HG03045 (cell line): ENCODE measurements around the gene KCNK5.

Experiments used
- ATAC-seq: cut with Tn5 transposase; IDR thresholded peaks from one replicate; pipeline ENCODE4 v1.9.1; 2021; ENCODE audit warnings: mild to moderate bottlenecking, moderate library complexity; ENCODE audit not compliant: unreplicated experiment

The KCNK5 gene

DNA sequence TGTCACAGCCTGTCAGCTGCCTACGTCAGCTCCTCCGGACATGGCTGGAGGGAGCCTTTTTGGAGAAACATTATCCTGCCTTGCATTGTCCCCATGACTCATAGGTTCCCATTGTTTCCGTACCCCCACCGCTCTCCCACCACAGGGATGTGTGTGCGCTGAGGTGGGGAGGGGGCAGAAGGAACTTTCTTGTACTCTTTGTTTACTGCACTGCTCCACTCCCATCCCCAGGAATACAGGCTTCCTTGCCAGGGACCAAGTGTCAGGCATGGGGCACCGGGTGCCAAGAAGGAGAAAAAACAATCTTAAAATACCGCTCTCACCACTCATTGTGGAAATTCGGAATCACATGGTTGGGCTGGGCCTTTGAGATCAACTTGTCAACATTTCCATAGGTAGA lies 51.0 kb downstream of the KCNK5 start:
- no peak for ATAC-seq

GRCh38 chr6:39177130-39177529 lies 52.1 kb downstream of the KCNK5 start:
- ATAC-seq: no peak

DNA sequence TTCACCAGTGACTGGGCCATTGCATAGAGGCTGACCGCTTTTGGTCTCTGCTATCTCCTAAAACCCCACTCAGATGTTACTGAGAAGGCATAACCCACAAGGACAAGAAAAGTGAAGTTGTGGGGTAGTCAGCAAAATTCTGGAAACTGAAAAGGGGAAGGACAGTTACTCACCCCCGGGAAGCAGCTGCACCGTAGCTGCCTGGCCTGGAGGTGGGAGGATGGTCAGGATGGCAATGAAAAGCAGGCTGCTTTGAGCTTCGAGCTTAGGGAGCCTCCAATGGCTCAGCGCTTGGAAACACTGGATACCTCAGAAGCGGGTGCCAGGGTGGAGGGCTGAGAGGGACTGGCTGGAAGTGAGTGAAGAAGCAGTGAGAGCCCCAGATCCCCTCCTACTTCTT lies 56.0 kb downstream of the KCNK5 start:
- no peak for ATAC-seq

GRCh38 chr6:39172377-39172757 lies 56.9 kb downstream of the KCNK5 start:
- ATAC-seq: no peak

DNA sequence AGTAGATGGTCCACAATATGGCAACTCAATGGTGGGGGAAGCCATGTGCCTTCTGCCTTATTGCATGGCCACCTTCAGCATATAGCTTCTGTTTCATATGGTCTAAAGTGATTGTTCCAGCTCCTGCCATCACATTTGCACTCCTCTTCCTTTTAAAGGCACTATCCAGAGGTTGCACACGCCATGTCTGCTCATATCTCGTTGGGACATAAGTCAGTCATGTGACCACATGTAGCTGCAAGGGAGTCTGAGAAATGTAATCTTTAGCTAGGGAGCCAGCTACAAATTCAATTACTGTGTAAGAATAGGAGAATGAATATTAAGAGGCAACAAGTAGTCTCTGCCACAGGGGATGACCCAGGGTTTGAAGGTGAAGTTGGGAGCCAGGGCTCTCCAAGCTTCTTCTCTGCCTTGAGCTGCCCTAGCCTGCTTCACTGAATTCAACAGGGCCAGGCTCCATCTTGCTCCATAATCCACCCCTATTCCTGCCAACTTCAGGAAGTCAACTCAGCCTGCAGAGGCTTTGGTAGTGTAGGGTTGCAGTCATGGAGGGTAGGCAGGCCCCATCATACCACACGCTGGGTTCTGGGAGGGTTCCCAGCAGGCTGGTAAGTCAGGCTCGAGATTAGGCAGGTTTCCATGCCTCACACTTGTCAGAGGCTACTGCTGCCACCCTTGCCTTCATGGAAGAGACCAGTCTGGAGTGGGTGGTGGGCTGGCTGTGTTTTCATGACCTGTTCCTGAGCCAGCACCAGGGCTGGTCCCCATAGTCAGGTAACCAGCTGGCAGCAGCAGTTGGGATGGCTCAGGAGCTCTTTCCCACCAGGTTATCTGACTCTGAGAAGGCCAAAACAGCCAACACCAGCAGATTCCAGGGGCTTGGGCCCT lies 57.5 kb downstream of the KCNK5 start:
- ATAC-seq: no peak

DNA sequence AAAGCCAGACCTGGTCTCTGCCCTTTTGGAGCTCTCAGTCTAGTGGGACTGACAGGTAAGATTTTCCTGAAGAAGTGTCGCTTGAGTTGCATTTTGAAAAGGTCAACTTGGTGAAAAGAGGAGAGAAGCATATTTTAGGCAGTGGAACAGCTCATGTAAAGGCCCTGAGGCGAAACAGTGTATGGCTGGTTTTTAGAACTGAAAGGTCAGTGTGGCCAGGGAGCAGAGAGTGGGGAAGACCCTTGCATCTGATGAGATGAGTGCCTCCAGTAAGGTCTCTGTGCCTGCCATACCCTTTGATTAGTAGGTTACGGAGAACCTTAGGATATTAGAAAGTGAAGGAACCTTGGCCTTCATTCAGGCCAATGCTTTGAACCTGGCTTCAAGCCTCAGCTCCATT lies 58.4 kb downstream of the KCNK5 start:
- no peak for ATAC-seq

GRCh38 chr6:39170389-39170788 lies 58.9 kb downstream of the KCNK5 start:
- no peak for ATAC-seq

DNA sequence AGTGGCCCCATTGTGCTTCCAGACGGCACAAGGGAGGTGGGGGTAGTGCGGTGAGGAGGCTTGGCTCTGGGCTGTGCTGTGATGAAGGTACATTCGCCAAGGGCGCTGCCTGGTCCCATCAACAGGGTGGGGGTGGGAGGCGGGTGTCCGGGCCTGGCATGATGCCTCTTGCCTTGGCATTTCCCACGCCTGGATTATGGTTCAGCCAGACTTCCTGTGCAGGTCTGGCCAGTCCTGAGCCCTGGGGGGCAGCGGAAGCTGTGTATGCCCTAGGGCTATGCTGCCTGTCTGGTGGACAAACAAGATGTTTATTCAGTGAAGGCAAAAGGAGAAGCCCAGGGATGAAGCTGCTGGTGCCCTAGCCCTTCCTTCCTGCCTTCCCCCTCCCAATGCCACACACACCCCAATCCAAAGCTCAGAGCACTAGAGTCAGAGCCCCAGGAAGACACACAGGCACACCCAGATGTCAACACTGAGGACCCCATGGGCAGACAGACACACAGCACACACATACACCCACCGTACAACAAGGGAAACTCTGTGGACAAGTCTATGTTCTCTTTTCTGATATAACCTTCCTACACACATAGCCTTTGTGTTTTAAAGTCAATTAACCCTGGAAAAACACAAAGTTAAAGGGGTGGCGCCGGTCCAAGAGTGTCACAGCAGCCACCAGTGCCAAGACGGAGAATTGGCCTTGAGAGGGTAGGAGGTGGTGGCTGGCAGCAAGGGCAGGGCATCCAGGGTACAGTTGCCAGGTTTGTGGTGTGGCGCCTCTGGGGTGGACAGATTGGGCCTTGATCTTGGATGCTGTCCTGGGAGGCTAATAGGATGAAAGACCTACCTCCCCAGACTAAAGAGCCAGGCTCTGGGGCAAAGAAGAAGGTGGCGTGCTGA lies 59.6 kb downstream of the KCNK5 start:
- ATAC-seq: no peak

DNA sequence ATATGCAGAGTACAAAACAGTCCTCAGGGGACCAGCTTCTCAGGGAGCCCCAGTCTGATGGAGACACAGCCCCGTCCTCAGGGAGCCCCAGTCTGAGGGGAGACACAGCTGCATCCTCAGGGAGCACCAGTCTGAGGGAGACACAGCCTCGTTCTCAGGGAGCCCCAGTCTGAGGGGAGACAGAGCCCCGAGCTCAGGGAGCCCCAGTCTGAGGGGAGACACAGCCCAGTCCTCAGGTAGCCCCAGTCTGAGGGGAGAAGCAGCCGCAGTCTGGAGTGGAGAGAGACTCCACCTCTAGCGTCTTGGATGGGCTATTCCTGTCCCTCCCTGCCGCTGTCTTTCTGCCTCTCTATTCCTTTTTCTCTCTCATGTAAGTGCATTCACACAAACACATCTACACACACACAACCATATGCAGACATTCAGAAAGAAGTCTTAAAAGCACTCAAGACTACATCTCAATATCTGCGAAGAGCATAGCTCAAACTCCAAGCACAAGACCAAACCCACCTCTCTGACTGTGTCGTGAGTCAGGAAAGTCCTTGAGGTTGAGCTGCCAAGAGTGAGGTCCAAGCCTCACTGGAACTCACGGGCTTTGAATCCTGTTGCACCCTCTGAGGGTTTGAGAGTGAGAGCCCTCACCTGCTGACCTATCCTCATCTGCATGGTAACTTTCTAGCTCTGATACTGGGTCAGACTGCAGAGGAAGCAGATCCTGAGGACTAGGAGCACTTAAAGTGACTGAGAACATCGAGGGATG lies 61.2 kb downstream of the KCNK5 start:
- ATAC-seq: no peak

DNA sequence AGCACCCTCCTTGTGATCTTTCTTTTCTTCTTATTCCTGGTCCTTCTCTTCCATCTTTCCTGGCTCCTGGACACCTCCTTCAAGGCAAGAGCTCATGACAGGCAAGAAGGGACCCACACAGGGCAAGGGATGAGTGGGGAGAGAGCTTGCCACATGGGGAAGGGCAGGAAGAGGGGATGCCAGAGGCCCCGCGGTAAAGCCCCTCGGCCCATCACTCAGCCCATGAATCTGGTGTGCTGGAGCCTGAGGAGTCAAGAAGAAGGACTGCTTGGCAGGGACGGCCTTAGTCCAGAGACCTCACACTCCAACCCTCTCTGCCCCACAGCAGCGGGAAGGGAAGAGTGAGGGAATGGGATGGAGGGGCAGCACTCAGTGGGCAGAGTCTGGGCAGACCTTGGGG lies 62.0 kb downstream of the KCNK5 start:
- no peak for ATAC-seq

GRCh38 chr6:39166912-39167290 lies 62.4 kb downstream of the KCNK5 start:
- no peak for ATAC-seq

GRCh38 chr6:39166189-39166911 lies 62.9 kb downstream of the KCNK5 start:
- no peak for ATAC-seq

DNA sequence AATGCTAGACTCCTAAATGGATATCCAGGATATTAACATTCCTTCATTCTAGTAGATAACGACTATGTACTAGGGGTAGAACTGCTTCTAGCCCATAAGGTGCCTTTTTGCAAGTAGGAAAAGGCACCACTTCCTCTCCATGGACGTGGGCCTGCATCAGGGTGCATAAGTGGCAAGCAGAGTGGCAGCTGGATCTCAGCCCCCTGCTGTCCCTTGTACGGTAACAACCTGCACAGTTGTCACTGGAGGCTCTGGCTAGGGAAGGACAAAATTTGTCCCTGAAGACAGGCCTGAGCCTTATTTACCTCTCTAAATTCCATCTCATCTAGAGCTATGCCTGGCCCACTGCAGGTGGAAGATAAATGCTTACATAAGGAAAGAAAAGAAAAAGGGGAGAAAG lies 71.8 kb downstream of the KCNK5 start:
- ATAC-seq: no peak

GRCh38 chr6:39156801-39157200 lies 72.5 kb downstream of the KCNK5 start:
- ATAC-seq: no peak

DNA sequence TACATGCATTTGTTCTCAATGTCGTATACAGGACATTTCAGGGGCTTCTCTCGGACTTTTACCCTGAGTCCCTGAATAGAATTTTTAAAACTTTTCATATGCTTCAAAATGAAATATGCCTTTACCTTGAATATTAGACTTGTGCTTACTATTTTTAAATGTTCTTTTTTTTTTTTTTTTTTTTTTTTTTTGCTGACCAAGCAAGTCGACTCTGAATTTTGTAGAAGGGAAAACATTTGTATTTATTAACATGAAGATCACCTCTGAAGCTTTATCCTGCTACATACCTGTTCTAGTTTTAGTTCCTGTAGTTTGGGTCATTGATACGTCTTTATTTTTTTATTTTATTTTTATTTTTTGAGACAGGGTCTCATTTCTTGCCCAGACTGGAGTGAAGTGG lies 74.6 kb downstream of the KCNK5 start:
- no peak for ATAC-seq

DNA sequence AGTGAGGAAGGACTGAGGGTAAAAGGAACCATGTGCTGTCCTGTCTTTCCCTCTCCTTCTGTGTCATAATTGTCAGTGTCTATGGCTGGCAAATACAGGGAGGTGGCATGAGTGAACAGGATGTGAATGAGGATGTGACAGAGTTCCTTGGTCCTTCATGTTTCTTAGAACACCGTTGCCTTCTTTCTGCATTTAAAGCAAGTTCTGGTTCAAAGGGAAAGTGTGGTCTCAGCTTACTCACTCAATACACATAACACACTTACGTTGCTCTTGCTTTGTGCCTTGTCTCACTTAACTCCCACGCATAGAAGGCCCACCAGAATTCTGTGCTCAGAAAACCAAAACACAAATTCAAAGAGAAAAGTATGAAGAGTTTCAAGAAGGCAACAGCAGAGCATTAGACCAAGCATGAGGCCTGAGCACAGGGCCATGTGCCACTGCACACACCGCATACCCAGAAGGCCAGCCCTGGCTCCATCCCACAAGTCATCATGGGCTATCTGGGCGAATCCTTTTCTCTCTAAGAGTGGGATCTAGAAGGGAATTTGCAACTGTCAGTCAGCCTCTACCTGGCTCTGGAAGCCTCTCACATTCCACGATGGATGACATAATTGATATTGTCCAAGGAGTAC lies 75.4 kb downstream of the KCNK5 start:
- ATAC-seq: no peak

DNA sequence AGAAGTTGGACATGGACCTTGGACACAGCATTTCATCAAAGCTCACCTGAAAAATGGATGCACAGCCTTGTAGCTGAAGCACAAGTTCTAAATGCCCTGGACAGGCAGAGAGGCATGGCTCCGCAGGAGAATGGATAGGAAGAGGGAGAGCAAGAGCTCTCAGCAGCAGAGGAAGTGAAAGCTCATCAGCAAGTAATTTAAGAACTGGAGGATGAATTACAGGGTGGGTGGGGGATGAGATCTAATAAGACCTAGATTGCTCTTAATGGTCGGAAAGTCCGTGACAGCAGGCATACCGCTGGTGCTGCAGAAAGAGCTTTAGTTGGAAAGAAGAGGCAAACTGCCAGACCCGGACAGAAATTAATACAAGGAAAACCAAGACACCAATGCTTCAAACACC lies 77.0 kb downstream of the KCNK5 start:
- ATAC-seq: no peak

DNA sequence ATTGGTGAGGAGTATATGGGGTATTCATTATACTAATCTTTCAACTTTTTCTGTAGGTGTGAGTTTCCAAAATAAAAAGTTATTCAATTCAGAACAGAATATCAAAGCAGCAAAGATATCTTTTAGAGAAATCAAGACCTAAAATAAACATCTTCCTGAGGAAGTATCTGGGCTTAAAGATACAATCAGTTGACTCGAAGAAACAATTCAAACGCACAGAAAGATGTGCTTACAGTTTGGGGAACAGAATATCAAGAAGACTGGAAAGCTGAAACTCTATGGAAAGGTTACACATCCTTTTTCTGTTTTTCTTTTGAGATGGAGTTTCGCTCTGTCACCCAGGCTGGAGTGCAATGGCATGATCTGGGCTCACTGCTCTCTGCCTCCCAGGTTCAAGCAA lies 78.1 kb downstream of the KCNK5 start:
- no peak for ATAC-seq

GRCh38 chr6:39144481-39145173 lies 84.6 kb downstream of the KCNK5 start:
- no peak for ATAC-seq
